ENCODE results near the gene RAB17. TPM values are rescaled to one million over a fixed set of nuclear protein-coding genes. Genes with fewer than 3 reads are reported as not detected.

Gene RAB17
- total and polyA plus RNA-seq, 2 of the 8 experiments (the other 6 are each of a cell fraction or from before 2014, with no cell fraction given): 42.6 to 83.4 TPM

GRCh38 chr2:237593596-237594320, 3.2 kb upstream of the RAB17 start (continued):
- no peak for TF ChIP-seq CHD7 (IDR thresholded peaks at IDR 0.05; ENCODE audit: insufficient replicate concordance, low read length)
- TF ChIP-seq, protein P1, sequence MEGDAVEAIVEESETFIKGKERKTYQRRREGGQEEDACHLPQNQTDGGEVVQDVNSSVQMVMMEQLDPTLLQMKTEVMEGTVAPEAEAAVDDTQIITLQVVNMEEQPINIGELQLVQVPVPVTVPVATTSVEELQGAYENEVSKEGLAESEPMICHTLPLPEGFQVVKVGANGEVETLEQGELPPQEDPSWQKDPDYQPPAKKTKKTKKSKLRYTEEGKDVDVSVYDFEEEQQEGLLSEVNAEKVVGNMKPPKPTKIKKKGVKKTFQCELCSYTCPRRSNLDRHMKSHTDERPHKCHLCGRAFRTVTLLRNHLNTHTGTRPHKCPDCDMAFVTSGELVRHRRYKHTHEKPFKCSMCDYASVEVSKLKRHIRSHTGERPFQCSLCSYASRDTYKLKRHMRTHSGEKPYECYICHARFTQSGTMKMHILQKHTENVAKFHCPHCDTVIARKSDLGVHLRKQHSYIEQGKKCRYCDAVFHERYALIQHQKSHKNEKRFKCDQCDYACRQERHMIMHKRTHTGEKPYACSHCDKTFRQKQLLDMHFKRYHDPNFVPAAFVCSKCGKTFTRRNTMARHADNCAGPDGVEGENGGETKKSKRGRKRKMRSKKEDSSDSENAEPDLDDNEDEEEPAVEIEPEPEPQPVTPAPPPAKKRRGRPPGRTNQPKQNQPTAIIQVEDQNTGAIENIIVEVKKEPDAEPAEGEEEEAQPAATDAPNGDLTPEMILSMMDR (IDR thresholded peaks at IDR 0.05; ENCODE audit: control extremely low read depth in 1 of 3, insufficient read depth in 1 of 3, low read depth in 1 of 3, low read length in 3 of 3): no peak

All from H1 (cell line).